ENCODE results near the gene ZNF185. TPM values are rescaled to one million over a fixed set of nuclear protein-coding genes. Genes with fewer than 3 reads are reported as not detected.

ZNF185 gene
- total RNA-seq, 1 donor from 2014 or later = 2.1 TPM

DNA sequence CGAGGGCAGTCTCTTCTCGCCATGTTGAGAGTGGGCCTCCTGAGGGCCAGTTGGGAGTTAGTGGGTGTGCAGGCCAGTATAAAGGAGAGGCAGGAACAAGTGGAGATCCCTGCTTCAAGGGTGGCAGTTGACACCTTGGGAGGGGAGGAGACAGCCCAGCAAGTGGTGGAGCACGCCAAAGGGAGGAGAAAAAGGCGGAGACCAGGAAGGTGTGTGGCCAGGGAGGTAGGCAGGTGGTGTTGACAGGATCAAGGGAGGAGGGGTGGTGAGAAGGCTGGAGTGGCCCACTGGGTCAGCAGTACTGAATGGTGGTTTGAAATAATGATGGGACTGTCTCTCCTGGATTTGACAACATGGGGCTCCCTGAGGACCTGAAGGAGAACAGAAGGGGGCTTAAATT lies 32.6 kb downstream of the ZNF185 start:
- no peak overlapping the region for H3K4me3 Mint-ChIP-seq (ENCODE audit: unreplicated experiment)

DNA sequence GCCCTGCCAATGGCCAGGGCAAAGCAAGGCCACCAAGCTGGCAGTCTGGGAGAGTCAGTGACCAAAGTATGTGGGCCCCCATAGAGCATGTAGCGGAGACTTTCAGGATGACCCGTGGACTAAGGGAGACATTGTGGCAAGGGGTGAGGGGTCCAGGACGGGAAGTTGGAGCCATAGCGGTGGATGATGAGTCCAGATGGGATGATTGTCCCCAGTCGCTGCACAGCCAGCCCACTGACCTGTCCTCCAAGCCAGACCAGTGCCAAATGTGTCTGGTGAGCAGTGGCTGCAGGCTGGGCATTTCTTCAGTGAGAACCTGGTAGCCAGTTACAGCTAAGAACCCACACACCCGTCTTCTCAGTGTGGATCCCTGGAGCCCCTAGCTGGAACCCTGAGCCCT lies 34.3 kb downstream of the ZNF185 start:
- no peaks in the 10 kb centered on the region for H3K9me3 Mint-ChIP-seq (ENCODE audit: unreplicated experiment)
- no peak for DNase-seq (ENCODE audit: low spot score)
- no peaks in the 10 kb centered on the region for H3K4me1 Mint-ChIP-seq (ENCODE audit: unreplicated experiment)
- H3K27me3 Mint-ChIP-seq (ENCODE audit: unreplicated experiment) = peaks cover 1% of the 10 kb centered on the region
- no peaks in the 10 kb centered on the region for H3K36me3 Mint-ChIP-seq (ENCODE audit: low read depth, unreplicated experiment)
- TF ChIP-seq, protein P1, sequence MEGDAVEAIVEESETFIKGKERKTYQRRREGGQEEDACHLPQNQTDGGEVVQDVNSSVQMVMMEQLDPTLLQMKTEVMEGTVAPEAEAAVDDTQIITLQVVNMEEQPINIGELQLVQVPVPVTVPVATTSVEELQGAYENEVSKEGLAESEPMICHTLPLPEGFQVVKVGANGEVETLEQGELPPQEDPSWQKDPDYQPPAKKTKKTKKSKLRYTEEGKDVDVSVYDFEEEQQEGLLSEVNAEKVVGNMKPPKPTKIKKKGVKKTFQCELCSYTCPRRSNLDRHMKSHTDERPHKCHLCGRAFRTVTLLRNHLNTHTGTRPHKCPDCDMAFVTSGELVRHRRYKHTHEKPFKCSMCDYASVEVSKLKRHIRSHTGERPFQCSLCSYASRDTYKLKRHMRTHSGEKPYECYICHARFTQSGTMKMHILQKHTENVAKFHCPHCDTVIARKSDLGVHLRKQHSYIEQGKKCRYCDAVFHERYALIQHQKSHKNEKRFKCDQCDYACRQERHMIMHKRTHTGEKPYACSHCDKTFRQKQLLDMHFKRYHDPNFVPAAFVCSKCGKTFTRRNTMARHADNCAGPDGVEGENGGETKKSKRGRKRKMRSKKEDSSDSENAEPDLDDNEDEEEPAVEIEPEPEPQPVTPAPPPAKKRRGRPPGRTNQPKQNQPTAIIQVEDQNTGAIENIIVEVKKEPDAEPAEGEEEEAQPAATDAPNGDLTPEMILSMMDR (IDR thresholded peaks at IDR 0.05; ENCODE audit: unreplicated experiment) = no peak
- no peak overlapping the region for H3K4me3 Mint-ChIP-seq (ENCODE audit: unreplicated experiment)
- H3K27ac Mint-ChIP-seq (ENCODE audit: unreplicated experiment) = no peak overlapping the region

More for the DNA sequence above, 32.6 kb downstream of the ZNF185 start:
- Mint-ChIP-seq H3K27me3 (ENCODE audit: unreplicated experiment) (peaks cover 1% of the 10 kb centered on the region), H3K4me1 (ENCODE audit: unreplicated experiment) (no peaks in the 10 kb centered on the region), H3K9me3 (ENCODE audit: unreplicated experiment) (no peaks in the 10 kb centered on the region), H3K27ac (ENCODE audit: unreplicated experiment) (no peak overlapping the region), H3K36me3 (ENCODE audit: low read depth, unreplicated experiment) (no peaks in the 10 kb centered on the region)
- TF ChIP-seq, protein P1 (IDR thresholded peaks at IDR 0.05; ENCODE audit: unreplicated experiment) = no peak
- DNase-seq (ENCODE audit: low spot score) = no peak

DNA sequence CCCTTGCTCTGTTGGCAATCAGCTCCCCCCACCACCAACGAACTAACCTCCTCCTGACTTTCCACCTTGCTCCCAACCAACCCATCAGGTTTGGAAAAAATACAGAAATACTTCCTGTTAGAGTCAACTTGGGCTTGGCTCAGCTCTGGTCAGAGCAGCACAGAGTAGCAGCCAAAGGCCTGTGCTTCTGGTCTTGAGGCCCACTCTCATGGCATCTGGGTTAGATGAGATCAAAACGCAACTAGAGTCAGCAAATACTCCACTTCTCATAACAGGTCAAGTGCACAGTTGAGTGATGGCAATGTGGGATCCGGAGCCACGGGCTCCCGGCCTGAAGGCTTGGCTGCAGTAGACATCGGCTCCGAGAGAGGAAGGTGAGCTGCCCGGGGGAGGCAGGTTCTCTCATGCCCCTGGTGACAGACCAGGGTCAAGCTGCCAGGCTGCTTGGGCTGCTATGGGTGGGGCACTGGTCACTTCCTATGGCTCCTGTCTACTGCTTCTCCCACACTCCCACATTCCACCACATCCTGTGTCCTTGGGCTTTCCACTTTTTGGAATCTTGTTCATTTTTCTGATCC lies 34.8 kb downstream of the ZNF185 start:
- Mint-ChIP-seq H3K4me3 (ENCODE audit: unreplicated experiment) (no peak overlapping the region), H3K9me3 (ENCODE audit: unreplicated experiment) (no peaks in the 10 kb centered on the region), H3K27me3 (ENCODE audit: unreplicated experiment) (peaks cover 1% of the 10 kb centered on the region), H3K27ac (ENCODE audit: unreplicated experiment) (no peak overlapping the region), H3K36me3 (ENCODE audit: low read depth, unreplicated experiment) (no peaks in the 10 kb centered on the region), H3K4me1 (ENCODE audit: unreplicated experiment) (no peaks in the 10 kb centered on the region)
- no peak for DNase-seq (ENCODE audit: low spot score)
- TF ChIP-seq, protein P1 (IDR thresholded peaks at IDR 0.05; ENCODE audit: unreplicated experiment) = no peak

DNA sequence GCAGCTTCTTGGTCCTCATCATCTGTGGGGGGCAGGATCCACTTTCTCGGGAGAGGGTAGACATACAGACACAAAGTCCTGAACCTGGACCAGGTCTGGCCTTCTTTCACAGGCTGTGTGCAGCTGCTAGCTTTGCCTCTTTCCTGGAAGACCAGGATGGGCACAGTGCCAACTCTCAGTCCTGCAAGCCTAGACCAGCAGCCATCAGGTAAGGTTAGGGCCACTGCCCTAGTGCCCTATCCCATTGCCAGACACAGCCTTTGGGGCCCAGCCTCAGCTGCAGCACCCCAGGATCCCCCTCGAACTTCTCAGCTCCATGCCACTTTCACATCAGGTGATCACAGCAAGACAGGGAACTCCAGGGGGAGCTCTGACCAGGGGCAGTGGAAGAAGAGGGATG lies 38.4 kb downstream of the ZNF185 start:
- no peaks in the 10 kb centered on the region for H3K36me3 Mint-ChIP-seq (ENCODE audit: low read depth, unreplicated experiment)
- H3K4me3 Mint-ChIP-seq (ENCODE audit: unreplicated experiment) = no peak overlapping the region
- H3K4me1 Mint-ChIP-seq (ENCODE audit: unreplicated experiment) = no peaks in the 10 kb centered on the region
- no peak for DNase-seq (ENCODE audit: low spot score)
- H3K27ac Mint-ChIP-seq (ENCODE audit: unreplicated experiment) = no peak overlapping the region
- H3K27me3 Mint-ChIP-seq (ENCODE audit: unreplicated experiment) = peaks cover 3% of the 10 kb centered on the region
- TF ChIP-seq, protein P1 (IDR thresholded peaks at IDR 0.05; ENCODE audit: unreplicated experiment) = no peak
- no peaks in the 10 kb centered on the region for H3K9me3 Mint-ChIP-seq (ENCODE audit: unreplicated experiment)

DNA sequence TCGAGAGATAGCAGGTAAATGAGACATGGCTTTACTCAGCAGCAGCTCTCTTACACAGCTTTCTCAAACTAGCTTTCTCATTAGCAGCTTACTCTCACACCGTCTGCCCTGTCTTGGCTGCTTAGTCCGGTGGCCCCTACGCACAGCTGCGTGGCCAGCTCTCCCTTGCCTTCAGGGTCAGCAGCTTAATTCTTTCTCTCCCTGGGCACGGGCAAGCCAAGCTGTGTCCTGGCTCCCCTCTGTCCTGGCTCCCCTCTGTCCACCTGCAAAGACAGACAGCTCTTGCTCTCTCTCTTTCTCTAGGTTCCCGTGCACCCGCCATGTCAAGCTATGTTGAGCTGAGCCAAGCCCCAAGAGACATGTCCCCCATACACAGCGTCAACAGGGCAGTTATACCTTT lies 39.4 kb downstream of the ZNF185 start:
- Mint-ChIP-seq H3K36me3 (ENCODE audit: low read depth, unreplicated experiment) (no peaks in the 10 kb centered on the region), H3K27ac (ENCODE audit: unreplicated experiment) (no peak overlapping the region), H3K4me3 (ENCODE audit: unreplicated experiment) (no peak overlapping the region), H3K27me3 (ENCODE audit: unreplicated experiment) (peaks cover 3% of the 10 kb centered on the region), H3K9me3 (ENCODE audit: unreplicated experiment) (no peaks in the 10 kb centered on the region), H3K4me1 (ENCODE audit: unreplicated experiment) (no peaks in the 10 kb centered on the region)
- no peak for DNase-seq (ENCODE audit: low spot score)
- TF ChIP-seq, protein P1 (IDR thresholded peaks at IDR 0.05; ENCODE audit: unreplicated experiment) = no peak

Data from endothelial cell (in vitro differentiated cells).